GM12872 (cell line): ENCODE results near the gene SACM1L.

ENCODE experiments used
- TF ChIP-seq, protein P1 (sequence below): IDR thresholded peaks from 3 replicates; pipeline ENCODE4 v1.5.1; 2011; ENCODE audit warnings: low read depth, mild to moderate bottlenecking, low read length, moderate library complexity; ENCODE audit not compliant: insufficient read depth

SACM1L gene

DNA sequence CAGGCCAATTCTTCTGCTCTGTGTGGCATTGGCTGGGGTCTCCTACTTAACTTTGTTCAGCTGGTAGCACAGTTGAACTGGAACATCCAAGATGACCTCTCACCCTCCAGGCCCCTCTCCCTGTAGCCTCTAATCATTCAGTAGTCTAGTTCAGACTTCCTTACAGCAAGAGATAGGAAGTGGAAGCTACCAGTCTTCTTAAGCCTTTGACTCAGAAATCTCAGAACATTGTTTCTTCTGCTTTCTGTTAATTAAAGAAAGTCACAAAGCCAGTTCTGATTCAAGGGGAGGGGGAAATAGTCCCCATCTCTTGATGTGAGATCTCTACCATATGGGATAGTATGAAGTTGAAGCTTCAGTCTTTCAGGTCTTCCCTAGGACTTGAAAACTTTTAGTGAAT is 18.8 kb upstream of the SACM1L start:
- TF ChIP-seq, protein P1, sequence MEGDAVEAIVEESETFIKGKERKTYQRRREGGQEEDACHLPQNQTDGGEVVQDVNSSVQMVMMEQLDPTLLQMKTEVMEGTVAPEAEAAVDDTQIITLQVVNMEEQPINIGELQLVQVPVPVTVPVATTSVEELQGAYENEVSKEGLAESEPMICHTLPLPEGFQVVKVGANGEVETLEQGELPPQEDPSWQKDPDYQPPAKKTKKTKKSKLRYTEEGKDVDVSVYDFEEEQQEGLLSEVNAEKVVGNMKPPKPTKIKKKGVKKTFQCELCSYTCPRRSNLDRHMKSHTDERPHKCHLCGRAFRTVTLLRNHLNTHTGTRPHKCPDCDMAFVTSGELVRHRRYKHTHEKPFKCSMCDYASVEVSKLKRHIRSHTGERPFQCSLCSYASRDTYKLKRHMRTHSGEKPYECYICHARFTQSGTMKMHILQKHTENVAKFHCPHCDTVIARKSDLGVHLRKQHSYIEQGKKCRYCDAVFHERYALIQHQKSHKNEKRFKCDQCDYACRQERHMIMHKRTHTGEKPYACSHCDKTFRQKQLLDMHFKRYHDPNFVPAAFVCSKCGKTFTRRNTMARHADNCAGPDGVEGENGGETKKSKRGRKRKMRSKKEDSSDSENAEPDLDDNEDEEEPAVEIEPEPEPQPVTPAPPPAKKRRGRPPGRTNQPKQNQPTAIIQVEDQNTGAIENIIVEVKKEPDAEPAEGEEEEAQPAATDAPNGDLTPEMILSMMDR = no peak

DNA sequence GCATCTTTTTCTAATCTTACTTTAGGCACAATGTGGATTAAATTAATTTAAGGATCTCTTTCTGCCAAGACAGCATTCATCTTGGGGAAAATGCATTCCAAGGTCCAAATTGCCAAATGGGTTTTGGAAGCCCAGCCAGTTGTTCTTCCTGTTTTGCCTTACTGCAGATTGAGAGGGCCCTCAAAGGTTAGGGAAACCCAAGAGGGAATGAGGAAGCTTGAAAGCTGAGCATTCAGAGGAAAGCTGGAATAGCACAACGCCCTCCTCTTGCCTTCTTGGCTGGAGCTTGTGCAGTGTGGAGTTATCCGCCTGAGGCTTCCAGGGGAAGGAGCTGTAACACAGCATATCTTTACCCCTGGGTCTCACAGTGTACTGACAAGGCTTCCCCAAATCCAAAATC is 18.2 kb upstream of the SACM1L start:
- TF ChIP-seq, protein P1 = no peak

DNA sequence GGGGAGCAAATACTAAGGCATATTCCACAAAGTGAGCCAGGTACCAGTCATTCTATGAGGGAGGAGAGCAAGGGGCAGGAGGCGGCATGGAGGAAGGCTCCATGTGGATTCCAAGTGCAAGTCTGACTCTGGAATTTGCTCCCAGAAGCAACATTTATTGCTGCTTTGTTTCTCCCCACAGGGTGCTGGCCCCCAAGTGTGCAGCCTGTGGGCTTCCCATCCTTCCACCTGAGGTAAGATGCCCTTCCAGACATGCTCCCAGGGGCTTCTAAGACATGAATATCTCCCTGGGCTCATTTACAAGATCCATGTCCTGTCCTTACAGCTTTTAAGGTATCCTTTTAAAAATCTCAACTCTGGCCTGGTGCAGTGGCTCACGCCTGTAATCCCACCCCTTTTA is 15.9 kb upstream of the SACM1L start:
- TF ChIP-seq, protein P1 = no peak

DNA sequence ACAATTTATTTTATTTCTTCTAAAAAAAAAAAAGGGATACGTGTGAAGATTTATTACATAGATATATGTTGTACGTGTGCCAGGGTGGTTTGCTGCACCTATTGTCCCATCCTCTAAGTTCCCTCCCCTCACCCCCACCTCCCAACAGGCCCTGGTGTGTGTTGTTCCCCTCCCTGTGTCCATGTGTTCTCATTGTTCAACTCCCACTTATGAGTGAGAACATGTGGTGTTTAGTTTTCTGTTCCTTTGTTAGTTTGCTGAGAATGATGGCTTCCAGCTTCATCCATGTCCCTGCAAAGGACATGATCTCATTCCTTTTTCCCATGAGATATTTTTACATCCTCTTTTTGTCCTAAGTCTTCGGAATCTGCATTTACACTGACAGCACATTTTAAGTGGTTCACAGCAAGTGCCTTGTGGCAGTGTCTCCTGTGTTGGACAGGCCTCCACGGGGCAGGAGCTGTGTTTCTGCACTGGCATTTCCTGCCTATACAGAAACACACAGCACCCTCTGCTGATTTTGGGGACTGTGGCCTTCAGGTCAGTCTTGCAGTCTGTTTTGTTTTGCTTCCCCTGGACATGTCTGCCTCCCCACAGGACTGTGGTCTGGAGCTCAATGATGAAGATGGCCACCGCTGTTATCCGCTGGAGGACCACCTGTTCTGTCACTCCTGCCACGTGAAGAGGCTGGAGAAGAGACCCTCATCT is 12.7 kb upstream of the SACM1L start:
- TF ChIP-seq, protein P1 = no peak

DNA sequence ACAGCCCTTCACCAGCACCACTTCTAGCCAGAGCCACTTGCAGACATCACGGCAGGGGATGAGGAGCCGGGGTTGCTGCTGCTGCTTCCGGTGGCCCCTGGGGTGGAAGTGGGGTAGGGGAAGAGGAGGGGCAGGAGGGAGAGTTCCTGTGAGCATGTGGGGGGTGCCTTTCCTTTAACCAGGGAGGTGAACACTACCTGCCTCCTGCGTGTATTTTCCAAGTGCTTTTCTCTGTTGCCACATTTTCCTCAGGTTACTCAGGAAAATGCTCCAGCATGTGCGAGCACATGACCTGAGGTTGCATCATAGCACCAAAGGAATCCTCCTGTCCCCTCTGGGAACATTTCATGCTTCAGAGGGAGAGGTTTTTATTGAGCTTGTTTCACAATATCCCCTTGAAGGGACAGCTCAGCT is 12.2 kb upstream of the SACM1L start:
- TF ChIP-seq, protein P1 = no peak

DNA sequence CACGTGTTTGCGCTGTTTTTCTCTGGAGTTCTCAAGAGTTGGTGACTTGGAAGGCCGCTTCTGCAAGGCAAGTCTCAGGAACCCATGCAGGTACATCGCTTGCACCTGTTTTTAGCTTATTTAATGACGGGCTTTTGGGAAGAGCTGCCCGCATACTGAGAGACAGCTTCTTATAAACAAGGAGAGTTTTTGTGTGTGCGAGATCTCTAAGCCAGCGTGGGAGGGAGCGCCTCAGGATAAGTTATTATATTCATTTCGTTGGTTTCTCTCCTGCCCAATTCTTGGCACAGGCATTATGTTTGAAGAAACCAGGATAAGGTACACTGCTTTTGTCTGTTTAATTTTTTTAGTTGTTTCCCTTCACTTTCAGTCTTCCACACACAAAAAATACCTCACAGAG is 11.4 kb upstream of the SACM1L start:
- TF ChIP-seq, protein P1 = no peak

DNA sequence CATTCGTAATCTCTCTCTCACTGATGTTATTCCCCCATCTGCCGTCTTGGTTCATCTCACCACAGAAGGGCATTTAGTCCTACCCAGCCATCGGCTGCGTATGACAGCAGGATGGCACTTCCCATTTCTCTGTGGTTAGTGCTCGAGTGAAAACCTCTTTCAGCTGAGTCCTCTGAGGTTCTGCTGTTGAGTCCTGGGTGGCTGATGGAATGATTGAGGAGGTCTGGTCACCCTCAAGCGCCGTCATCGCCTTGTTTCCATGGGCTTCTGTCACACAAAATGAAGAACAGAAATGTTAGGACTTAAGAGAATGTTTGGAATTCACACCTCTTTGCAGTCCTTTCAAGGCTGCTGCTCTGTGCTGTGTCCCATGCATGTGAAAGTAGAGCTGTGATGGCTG is 9.4 kb upstream of the SACM1L start:
- TF ChIP-seq, protein P1 = no peak
